Measurements from ENCODE around the gene DOC2A. TPM values are rescaled to one million over a fixed set of nuclear protein-coding genes. Genes with fewer than 3 reads are reported as not detected.

DOC2A gene
- total and polyA plus RNA-seq, 2 donors (not counting 3 experiments of a cell fraction or from before 2014, with no cell fraction given): 0.60 to 0.63 TPM

- no peak for DNase-seq (ENCODE audit: low read depth, low spot score)
- Histone ChIP-seq H3K27ac (ENCODE audit: insufficient read depth, low read depth, low read length) (no peak overlapping the region), H3K4me1 (ENCODE audit: control insufficient read depth, extremely low read depth, insufficient read depth, low read length) (no peaks in the 10 kb centered on the region), H2AFZ (ENCODE audit: low read depth, low read length) (no peak overlapping the region), H3K79me2 (ENCODE audit: control insufficient read depth, insufficient read depth, low read length) (no peaks in the 10 kb centered on the region), H3K4me2 (ENCODE audit: insufficient read depth, low read length) (no peak overlapping the region), H3K4me3 (replicated peaks in 1 of 3; ENCODE audit: insufficient read depth in 1 of 3, low read depth in 1 of 3, low read length in 3 of 3) (no peak overlapping the region), H3K9me1 (replicated peaks; ENCODE audit: control insufficient read depth, extremely low read depth, insufficient read depth, low read length) (no peaks in the 10 kb centered on the region), H3K36me3 (ENCODE audit: control insufficient read depth in 2 of 2, extremely low read depth in 1 of 2, insufficient read depth in 2 of 2, low read length in 2 of 2) (no peaks in the 10 kb centered on the region), H3K27me3 (ENCODE audit: control insufficient read depth in 2 of 2, insufficient read depth in 2 of 2, low read length in 2 of 2) (no peaks in the 10 kb centered on the region), H4K20me1 (replicated peaks; ENCODE audit: control insufficient read depth, extremely low read depth, insufficient read depth, low read length) (no peaks in the 10 kb centered on the region), H3K9me3 (replicated peaks; ENCODE audit: control insufficient read depth, insufficient read depth, low read length) (no peaks in the 10 kb centered on the region), H3K9ac (replicated peaks; ENCODE audit: extremely low read depth, insufficient read depth, low read length) (no peak overlapping the region)
- TF ChIP-seq MYC (IDR thresholded peaks at IDR 0.05; ENCODE audit: low read depth, low read length) (no peak), MAX (IDR thresholded peaks at IDR 0.05; ENCODE audit: insufficient read depth, insufficient read length) (no peak), FOS (IDR thresholded peaks at IDR 0.05; ENCODE audit: borderline replicate concordance, insufficient read depth, low read length) (no peak), POLR2AphosphoS5 (IDR thresholded peaks at IDR 0.05; ENCODE audit: insufficient read depth, low read depth, low read length) (no peak), POLR2A (IDR thresholded peaks at IDR 0.05; ENCODE audit: low read depth, low read length) (no peak), JUN (IDR thresholded peaks at IDR 0.05; ENCODE audit: borderline replicate concordance, insufficient read depth, insufficient read length, low read depth) (no peak), EZH2 (IDR thresholded peaks at IDR 0.05; ENCODE audit: borderline replicate concordance, low read depth, low read length, severe bottlenecking) (no peak), GATA2 (IDR thresholded peaks at IDR 0.05; ENCODE audit: insufficient read depth, insufficient read length, low read depth, low read length) (no peak), CTCF (IDR thresholded peaks at IDR 0.05; ENCODE audit: extremely low read depth in 1 of 2, insufficient read depth in 1 of 2, low read depth in 1 of 2, low read length in 2 of 2) (no peak)
- no peak for FAIRE-seq
- ChIA-PET POLR2A (no interaction called here), CTCF (interaction anchor here (1.4 to 2.3 kb wide), 2 partner anchors 8 to 323 kb away, joined by 5 to 16 read pairs; partner anchors contain the start of gene TLCD3B)
- intact Hi-C loops (cut with micrococcal nuclease): no loop called here
- dilution Hi-C loops (cut with MboI; ENCODE audit: extremely low pct_ligation_motif_present, low sequenced_read_pairs): no loop called here
- no TSS peak for BruUV-seq (replicated peaks)
Observed at GRCh38 chr16:30023586-30023985, 12.8 kb upstream of the DOC2A start.

Measured in endothelial cell of umbilical vein (primary cell).